ENCODE data around the gene CHD1L.
"Not testable (repeated sequence)": the region's sequence is repeated elsewhere in the genome, so short reads cannot be mapped to it uniquely, and the experiment has no call there.

Gene CHD1L

DNA sequence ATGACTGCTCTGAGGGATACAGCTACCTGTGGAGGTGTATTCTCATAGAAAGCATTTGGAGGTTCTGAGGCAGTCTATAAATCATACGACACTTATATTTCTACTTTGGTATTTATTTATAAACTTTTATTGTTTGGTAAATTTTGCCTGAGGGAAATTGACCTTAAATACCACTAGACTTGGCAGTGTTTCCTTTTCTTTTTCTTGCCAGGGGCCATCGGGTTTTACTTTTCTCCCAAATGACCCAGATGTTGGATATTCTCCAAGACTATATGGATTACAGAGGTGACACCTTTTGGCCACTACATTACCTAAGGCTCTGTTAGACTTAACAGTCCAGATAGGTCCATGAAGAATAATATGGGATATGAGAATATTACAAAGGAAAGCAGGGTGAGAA lies 28.2 kb downstream of the CHD1L start:
- no peak for DNase-seq

DNA sequence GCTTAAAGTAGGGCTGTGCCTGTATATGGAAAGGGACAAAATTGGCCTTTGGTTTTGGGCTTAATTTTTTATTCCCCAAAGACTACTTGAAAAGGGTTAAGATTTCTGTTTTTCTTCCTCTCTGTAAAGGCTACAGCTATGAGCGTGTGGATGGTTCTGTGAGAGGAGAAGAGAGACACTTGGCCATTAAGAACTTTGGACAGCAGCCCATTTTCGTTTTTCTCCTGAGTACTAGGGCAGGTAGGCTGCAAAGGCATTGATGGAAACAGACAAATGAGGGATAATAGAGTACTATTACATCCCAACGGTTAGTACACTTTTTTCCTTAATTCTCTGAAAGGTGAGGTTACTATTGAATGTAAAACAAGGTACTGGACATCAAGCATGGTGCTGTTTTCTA lies 29.6 kb downstream of the CHD1L start:
- no peak for DNase-seq

DNA sequence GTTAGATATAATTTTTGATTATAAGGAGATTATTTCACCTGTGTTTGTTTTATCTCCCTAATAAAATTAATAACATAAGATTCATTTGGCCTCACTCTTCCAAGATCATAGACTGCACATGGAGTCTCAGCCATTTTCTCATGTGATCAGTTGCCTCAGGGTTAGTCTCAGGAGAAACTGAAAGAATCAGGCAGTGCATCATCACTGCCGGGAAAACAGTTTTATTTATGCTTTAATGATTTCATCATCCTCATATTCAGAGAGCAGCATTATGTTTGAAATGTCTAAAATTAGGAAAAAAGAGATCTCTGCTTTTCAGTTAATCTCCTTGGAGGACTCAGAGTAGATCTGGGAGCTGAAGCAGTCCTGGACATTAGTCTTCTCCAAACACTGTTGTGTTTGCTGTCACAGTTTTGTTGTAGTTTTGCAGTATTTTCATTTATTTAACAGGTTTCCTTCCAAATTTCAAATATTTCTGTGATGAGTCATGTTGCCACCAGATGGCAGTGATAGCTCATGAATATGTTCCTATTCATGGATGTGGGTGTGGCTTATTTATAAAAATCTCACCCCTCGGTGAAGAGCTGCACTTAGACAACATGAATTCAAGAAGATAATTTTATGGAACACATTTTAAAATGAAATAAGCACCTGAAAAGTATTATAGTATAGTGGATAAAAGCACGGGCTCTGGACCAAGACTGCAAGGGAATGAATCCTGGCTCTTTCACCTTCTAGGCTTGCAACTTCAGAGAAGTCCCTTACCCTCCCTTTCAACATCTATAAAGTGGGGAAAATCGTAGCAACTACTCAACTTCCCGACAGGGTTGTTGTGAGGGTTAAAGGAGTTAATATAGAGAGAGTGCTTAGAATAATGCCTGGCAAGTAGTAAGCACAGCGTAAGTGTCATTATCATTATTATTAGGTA lies 31.2 kb downstream of the CHD1L start:
- DNase-seq: peak; percentile 75

DNA sequence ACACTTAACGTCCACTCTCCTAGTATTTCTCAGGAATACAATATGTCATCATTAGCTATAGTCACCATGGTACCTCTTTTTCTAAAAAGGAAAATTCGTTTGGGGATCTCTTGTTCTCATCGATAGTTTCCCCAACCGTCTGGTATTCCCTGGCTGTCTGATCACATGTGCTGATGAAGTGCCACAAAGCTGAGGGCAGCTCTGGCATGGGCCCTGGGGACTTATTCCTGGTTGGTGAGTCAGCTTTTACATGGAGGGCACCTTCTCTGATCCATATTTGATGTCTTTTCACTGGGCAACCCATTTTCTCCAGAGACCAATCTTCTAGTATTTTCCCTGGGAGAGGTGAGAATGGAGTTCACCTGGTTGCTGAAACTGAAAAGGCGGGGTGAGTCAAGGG lies 39.5 kb downstream of the CHD1L start:
- no peak for DNase-seq

DNA sequence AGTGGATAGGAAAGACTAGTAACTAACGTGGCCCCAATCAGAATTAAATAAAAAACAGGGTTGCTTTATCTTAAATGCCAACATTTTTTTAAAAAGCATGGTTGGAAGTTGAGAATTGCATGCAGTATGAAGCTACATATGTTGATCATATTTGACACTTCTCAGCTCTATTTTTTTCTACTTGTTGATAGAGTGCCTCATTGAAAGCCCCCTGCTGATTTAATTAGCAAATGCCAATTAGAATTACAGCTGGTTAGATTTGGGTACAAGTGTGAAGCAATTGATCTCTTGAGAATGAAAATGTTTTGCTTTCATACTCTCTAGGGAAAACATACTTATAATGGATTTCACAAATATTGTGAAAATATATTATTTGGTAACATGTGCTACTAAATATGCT lies 40.5 kb downstream of the CHD1L start:
- no peak for DNase-seq

DNA sequence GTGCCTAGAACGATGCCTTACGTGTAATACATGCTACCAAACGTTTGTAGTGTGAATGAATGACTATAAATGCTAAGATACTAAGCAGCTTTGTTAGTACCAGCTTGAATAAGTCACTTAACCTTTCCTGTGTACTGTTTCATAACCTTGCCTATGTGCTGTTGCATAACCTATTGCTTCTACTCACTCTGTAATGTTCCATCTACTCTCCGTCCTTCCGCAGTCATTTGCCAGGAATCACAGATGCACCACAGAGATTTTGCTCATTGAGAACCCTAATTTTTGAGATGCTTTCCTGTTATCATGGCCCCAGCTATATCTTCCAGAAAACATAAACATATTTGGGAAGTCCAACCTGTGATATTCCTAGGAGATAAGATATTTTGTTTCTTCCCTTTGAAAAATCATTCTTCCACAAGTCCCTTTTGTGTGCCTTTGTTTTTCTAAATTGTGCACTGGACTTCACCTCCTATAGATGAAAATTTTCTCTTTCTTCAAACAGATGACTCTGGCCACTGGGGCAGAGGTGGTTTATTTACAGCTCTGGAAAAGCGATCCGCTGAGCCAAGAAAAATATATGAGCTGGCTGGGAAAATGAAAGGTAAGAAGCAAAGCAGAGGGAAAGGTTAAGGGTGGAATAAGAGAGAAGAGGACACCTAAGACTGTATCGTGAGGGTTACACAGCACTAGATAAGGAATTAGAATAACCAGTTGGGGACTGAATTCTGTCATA lies 44.8 kb downstream of the CHD1L start:
- no peak for DNase-seq

DNA sequence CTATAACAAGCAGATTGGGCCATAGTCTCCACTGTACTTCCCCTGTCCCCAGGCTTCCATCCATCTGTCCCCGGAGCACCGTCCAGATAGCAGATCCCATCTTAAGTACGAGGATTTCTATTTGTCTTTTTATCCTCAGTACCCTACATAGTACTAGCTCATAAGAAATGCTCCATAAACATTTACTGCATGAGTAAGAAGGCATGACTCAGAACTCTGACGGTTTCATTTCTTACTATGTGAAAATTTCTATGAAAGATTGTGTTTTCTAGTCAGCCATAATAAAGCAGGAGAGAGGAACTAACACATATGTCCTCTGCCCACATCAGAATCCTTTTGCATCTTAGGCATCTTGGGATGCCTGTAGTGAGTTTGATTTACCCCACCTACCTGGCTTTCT lies 49.5 kb downstream of the CHD1L start:
- peak; percentile 88 for DNase-seq

DNA sequence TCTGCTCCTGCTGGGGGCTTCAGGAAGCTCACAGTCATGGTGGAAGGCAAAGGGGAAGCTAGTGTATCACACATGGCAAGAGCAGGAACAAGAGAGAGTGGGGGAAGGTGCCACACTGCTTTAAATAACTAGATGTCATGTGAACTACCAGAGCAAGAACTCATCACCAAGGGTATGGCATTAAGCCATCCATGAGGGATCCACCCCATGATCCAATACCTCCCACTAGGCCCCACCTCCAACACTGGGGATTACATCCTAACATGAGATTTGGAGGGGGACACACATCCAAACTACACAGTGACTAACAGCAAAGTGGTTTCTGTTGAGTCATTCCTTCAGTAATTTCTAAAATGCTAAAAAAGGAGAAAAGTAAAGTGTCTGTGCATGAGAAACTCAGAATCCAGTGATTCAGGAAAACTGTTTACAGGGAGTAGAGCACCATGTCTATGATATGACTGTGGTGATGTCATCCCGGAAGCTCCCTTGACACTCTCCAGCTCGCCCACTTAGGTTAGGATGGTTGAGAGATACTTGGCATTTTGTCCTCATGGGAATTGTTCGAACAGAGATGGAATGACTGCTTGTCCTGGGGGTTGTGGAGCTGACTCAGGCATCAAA lies 50.3 kb downstream of the CHD1L start:
- peak; percentile 100 for DNase-seq

DNA sequence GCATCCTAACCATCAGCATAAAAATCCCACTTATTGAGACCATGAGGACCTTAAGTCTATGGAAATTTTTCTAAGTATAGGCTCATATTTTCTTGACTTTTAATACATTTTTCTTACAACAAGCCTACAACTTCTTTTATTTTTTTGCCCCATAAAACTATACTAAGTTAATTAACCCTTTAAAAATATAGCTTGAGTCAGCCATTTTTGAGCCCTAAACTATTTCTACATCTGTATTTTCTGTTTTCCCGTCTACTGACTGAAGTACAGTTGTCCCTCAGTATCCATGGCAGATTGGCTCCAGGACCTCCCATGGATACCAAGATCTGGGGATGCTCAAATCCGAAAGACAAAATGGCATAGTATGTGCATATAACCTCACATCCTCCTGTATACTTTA lies 55.0 kb downstream of the CHD1L start:
- DNase-seq: no peak

DNA sequence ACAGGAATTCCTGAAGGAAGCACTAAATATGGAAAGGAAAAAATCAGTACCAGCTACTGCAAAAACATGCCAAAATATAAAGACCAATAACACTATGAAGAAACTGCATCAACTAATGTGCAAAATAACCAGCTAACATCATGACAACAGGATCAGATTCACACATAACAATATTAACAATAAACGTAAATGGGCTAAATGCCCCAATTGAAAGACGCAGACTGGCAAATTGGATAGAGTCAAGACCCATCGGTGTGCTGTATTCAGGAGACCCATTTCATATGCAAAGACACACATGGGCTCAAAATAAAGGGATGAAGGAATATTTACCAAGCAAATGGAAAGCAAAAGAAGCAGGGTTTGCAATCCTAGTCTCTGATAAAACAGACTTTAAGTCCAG lies 63.3 kb downstream of the CHD1L start:
- not testable (repeated sequence) for DNase-seq

DNA sequence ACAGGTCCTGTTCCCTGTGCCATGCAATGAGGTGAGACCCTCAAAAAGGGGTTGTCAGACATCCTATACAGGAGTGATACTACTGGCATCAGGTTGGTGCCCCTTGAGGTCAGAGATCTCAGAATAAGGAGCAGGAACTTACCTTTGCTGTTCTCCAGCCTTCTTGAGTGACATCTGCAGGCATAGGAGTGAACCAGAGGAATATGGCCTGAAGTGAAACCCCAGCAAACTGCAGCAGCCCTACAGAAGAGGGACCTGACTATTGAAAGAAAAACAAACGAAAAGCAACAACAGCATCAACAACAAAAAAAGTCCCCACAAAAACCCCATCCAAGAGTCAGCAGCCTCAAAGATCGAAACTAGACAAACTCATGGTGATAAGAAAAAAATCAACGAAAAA lies 74.5 kb downstream of the CHD1L start:
- no peak for DNase-seq

DNA sequence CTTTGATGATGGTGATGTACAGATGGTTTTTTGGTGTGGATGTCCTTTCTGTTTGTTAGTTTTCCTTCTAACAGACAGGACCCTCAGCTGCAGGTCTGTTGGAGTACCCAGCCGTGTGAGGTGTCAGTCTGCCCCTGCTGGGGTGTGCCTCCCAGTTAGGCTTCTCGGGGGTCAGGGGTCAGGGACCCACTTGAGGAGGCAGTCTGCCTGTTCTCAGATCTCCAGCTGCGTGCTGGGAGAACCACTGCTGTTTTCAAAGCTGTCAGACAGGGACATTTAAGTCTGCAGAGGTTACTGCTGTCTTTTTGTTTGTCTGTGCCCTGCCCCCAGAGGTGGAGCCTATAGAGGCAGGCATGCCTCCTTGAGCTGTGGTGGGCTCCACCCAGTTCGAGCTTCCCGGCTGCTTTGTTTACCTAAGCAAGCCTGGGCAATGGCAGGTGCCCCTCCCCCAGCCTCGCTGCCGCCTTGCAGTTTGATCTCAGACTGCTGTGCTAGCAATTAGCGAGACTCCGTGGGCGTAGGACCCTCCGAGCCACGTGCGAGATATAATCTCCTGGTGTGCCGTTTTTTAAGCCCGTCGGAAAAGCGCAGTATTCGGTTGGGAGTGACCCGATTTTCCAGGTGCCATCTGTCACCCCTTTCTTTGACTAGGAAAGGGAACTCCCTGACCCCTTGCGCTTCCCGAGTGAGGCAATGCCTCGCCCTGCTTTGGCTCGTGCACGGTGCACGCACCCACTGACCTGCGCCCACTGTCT lies 84.6 kb downstream of the CHD1L start:
- not testable (repeated sequence) for DNase-seq

DNA sequence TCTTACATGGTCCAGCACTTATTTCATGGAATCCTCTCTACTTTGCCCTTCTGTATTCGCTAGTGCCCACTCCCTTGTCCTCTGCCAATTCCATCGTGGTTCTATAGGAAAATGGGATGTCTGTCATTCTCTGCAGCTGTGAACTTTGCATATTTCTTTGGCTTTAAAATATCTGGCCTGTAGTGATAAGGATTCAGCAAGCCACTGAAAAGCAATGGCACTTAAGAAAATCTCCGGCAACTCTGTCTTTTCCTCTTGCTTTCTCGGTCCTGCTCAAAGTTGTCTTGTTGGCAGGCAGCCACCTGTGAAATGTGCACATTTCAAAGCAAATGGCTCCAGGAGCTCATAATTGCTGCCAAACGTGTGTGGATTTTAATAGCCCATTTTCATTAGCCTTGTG lies 91.8 kb downstream of the CHD1L start:
- DNase-seq: no peak

DNA sequence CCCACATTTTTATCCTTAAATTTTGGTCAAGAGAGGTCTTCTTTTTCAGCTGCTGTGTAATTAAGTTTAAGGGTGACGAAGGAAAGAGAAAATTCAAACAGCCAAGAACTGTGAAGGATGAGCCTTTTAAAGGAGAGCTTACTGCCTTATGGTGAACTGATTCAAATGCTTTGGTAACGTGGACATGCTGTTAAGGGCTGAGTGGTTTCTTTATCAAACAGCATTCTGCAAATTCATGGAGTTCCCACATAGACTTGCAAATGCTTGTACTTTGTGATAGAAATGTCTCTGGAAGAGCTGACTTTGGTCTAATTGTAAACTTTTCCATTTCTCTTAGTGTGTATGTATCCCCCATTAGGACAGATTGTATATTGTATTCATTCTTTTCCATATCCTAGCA lies 93.8 kb downstream of the CHD1L start:
- no peak for DNase-seq

DNA sequence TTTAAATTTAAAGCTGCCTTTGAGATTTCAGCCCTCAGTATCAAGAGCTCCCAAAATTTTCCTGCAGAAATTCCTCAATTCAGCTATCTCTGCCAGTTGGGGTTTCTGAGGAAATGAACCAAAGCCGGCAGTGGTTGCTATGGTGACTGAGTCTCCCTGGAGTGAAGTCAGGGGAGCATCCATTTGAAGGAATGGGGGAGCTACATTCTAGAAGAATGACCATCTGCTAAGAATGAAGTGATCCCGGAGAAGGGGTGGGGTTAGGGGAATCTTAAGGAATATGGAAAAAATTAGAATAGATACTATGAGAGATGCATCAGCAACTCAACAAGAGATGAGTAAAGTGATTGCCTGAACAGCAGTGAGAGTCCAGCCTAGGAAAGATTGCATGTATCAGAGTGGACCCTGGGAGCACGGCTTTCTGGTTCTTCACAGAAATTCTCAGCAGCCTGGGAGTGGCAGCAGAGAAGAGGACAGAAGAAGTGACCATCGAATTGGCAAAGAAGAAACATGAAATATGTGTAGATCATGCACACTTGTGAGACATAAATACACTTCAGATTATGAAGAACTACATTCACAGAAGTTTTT lies 94.7 kb downstream of the CHD1L start:
- peak; percentile 26 for DNase-seq

DNA sequence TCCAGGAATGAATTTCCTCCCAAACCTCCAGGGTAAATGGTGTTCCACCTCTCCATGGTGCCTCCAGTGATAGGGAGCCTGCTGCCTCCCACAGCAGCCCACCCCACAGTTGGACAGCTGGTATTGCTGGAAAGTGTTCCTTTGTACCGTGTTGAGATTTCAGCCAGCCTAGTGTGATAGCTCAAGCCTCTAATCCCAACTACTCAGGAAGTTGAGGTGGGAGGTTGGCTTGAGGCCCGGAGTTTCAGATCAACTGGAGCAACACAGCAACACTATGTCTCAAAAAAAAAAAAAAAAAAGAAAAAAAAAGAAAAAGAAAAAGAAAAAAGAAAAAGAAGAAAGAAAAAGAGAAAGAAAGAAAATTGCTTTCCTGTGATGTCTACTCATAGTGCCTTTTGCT lies 96.1 kb downstream of the CHD1L start:
- DNase-seq: no peak

DNA sequence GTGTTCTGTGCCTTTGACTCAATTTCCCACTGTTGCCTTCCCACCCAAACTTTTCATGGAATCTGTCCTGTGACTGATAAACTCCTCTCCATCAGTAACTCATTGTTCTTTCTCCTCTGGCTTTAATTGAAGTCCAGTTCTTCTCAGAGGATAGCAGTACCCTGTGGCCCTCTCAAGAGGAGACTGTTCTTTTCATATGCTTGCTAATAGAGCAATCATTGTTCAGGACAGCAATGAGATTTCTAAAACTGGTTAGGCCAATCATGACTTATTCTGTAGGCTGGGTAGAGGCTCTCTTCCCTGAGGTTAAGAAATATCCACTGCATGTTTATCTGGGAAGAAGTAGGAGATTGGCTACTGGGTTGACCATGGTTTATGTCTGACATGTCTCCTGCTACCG lies 98.8 kb downstream of the CHD1L start:
- no peak for DNase-seq
